Measurements from ENCODE around the gene IGF2BP2.
A peak's percentile ranks its signal among the peaks of the same experiment; 100 is the strongest.

IGF2BP2 gene

DNA sequence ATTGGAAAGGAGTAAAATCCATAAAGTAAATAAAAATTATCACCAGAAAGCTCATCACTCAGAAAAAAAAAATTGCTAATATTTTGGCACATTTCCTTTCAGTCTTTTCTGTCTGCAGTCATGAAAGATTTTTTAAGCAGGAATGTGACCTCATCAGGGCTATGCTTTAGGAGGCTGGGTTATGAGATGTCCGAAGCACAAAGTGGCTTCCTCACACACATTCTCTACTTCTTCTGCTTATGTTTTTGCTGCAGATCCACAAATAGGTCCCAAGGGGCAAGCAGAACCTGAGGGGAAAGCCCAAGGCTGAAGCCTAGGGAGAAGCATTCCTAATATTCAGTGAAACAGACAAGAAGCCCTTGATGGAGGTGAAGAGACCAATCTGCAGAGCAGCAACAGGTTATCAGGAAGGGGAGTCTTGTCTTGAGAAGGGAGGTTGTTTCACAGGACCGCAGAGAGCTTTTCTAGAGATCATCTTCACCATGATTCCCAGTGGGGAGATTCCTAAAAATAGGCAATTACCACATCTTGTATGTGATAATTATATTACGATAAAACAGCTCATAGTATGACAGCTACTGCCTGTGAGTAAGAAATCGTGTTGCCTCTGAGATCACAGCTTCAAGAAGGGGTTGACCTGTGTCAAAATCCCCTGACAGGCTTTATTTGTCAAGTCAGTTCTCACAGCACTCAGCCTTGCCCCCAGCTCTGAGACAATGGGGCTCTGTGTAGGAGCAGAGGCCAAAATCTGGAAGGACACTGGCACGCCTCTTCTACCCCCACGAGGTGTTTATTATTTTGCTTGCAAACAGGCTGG, 60.5 kb downstream of the IGF2BP2 start:
- no peak for DNase-seq

DNA sequence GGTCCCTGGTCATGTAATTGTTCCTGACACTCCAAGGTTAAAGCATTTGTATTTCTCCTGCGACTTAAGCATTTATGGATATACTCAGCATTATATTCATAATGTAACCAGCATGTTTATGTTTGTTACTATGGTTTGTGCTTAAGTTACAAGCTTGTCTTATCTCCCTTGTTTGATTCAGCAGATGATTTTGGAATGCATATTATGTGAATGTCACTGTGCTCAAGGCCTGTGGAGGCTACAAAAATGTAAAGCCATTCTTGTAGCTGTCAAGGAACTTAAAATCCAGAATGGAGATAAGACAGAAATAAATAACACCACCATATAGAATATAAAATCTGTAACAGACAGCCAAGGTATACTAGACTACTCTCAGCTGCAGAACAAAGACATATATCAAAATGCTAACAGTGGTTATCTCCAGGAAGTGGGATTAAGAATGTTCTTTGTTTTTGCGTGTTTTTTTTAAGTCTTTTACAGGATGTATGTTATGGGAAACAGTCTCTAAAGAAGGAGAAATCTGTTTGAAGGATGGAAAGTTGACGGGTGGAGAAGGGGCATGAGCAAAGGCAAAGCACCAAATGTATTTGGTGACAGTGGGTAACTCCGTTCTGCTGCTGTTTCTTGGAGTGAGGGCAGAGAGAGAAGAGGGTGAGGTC, 61.4 kb downstream of the IGF2BP2 start:
- DNase-seq: no peak

DNA sequence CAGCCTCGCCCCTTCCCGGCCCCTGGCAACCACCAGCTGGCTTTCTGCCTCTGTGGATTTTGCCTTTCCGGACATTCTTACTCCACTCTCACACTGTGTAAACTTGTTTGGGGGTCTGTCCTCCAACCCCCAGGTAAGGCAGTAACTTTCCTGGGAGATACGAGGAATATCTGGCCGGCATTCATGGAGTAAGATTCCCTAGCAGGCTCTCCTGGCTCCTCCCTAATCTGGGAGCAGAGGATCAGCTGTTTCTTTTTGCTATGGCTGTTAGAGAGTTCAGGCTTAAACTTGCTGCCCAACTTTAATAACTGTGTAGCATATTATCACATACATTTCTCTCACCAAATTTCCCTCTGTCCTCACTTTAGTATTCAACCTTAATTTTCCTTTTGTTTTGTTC, 64.3 kb downstream of the IGF2BP2 start:
- no peak for DNase-seq

DNA sequence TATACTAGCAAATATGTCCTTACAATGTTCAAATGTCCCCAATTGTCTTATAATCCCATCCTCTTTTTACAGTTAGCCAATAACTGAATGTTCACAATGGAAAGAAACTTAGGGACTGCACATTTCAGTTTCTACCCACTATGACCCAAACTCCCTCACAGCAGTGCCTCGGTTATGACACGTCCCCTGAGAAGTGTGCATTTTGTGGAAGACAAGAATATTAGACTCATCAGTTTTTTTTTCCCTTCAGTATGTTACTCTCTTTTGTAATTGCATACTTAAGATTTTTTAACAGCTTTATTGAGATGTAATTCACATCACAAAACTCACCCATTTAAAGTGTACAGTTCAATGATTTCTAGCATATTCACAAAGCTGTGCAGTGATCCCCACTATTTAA, 64.8 kb downstream of the IGF2BP2 start:
- no peak for DNase-seq

DNA sequence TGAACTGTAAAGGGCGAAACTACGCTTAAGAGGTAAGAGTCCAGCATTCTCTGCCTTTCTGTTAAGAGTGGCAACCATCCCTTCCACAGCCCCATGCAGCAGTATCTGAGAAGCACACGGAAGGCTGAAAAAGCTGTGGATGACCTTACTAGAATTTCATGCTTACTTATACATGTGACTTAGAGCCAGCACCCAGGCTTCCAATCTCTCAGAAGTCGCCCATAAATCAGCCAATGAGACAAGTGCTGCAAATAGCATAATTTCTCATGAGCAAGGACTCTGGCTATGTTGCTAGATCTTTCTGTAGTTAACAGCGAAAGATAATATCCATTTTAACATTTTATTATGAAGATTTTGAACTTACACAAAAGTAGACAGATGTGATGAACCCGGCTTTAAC, 65.3 kb downstream of the IGF2BP2 start:
- no peak for DNase-seq

DNA sequence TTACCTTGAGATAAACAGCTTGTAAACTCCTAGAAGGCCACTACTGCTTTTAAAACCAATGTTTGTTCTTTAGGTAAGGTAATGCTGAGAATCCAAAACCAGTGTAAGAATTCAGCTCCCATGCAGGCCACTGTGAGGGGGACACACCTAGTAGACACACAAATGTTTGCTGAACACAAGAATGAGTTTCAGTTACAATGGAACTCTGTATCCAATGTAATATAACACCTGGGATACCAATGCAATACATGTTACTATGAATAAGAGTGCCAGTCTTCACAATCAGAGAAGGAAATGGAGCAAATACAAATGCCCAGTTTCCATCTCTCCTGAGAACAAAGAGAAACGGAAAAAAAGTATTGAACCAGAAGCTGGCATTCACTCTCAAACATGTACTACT, 65.9 kb downstream of the IGF2BP2 start:
- DNase-seq: no peak

DNA sequence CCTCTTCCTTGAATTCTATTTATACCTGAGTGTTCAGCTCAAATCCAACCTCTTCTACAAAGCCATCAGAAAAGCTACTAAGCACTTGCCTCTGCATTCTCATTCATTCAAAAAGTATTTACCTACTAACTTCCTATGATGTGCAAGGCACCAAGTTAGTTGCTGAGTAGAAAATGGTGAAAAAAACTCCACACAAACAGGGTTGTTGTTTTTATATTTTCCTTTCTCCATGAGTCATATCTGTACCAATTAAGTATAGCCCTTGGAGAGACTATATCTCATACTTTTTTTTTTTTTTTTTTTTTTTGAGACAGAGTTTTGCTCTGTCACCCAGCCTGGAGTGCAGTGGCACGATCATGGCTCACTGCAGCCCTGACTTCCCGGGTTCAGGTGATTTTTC, 67.7 kb downstream of the IGF2BP2 start:
- no peak for DNase-seq

DNA sequence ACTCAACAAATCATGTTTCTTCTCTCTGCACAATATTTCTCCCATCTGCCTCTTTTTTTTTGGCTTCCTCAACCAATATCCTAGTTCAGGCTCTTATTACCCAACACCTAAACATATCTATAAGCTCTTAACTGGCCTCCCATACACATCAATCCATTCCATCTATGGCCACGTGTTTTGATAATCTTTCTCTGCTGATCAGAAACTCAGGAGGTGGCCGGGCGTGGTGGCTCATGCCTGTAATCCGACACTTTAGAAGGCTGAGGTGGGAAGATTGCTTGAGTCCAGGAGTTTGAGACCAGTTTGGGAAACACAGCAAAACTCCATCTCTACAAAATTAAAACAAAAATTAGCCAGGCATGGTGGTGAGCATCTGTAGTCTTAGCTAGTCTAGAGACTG, 68.4 kb downstream of the IGF2BP2 start:
- DNase-seq: no peak

DNA sequence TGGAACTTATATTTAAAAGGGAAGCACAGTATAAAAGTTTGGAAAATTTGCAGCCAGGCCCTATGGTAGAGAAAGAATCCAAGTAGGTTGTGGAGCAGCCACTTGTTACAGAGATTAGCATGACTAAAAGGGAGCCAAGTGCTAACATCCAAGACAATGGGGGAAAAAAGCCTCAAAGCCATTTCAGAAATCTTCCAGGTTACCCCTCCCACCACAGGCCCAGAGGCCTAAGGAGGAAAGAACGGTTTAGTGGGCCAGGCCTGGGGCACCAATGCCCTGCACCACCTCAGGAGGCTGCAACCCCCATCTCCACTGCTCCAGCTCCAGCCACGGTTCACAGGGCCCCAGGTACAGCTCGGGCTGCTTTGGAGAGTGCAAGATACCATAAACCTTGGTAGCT, 69.9 kb downstream of the IGF2BP2 start:
- DNase-seq: no peak

DNA sequence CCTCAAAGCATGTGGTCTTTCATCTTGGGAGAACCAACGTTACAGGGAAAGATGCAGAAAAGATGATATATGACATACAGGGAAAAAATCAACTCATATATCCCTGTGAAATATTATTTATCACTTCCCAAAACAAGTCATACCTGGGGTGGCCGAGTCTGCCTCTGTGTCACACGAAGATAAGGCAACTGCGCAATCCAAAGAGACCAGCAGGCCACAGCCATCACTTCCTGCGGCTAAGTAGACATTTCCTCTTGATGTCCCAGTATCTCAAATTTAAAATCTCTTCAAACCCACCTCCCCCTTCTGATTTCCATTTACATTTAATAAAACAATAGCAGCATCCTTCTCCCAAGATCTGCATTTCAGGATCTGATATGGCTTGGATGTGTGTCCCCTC, 71.5 kb downstream of the IGF2BP2 start:
- DNase-seq: no peak

DNA sequence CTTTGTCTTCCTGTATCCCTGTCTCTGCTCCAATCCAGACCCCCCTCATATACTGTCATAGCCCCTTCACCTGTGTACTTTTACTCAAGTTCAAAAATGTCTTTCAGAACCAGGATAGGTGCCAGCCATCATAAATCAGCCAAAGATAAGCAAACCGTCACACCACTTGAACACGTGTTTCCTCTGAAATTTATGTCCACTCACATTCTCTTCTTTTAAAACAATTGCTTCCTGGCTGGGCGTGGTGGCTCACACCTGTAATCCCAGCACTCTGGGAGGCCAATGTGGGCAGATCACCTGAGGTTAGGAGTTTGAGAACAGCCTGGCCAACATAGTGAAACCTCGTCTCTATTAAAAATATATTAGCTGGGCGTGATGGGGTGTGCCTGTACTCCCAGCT, 74.1 kb downstream of the IGF2BP2 start:
- no peak for DNase-seq

DNA sequence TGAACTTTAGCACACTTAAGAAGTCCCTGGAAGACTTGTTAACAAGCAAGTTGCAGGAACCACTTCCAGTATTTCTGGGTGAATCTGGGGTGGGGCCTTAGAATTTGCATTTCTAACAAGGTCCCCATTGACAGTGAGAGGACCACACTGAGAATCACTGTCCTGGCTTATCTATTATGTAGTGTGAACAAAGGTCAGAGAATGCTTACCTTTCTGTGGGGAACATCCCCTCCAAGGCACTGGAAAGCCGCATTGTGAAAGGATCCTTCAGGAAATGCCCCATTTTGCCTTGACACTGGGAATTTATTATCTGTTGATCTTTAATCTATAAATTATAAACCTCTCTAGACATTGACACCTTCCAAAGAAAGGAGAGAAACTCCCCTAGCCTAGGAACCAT, 74.8 kb downstream of the IGF2BP2 start:
- DNase-seq: no peak

DNA sequence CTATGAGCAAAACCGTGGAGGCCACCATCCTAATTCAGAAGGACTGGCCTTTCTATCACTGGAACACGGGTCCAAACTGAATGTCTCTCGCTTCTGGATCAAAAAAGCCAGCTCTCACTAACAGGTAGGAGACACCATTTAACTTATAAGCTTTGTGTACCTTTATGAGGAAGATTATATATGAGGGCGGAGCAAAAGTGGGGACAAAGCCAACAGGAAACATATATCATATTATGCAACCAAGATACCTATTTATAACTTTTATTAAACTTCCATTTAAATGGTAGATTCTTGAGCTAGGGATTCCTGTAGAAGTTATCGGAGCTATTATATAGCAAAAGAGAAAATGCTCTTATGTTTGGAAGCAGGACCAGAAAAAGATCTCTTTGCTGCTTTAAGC, 78.4 kb downstream of the IGF2BP2 start:
- no peak for DNase-seq

DNA sequence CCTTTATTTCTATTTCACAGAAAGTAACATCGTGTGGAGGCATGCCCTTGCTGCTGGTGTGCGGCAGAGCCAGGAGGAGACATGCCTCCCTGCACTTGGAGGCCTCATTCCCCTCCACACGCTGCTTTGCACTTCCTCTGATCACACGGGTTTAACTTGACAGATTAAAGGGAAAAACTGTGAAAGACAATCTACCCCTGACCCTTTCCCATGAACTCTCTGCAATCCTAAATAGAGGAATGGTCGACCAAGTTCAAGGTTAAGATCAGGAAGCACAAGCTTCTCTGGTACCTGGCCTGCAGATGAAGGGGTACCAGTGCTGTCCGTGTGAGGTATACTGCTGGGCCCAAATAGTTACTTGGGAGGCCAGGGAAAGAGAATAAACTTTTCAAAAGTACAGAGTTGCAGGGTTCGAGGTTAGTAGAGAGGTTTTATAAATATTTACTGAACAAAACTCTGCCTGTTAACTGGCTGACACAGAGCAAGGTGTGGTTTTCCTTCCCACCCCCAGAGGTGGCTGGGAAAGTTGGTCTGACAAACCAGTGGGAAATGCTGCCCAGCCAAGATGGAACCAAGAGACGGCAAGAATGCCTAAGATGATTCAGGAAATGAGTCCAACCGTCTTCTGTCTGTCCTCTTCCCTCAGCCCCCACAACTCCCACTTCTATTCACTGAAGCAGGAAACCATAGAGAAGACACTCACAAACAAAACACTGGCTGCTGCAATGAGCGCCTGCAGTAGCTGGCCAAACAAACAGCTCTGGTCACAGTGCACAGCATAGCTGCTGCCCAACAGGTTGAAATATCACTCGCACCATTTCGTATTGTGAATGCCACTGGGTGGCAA, 79.6 kb downstream of the IGF2BP2 start:
- no peak for DNase-seq

DNA sequence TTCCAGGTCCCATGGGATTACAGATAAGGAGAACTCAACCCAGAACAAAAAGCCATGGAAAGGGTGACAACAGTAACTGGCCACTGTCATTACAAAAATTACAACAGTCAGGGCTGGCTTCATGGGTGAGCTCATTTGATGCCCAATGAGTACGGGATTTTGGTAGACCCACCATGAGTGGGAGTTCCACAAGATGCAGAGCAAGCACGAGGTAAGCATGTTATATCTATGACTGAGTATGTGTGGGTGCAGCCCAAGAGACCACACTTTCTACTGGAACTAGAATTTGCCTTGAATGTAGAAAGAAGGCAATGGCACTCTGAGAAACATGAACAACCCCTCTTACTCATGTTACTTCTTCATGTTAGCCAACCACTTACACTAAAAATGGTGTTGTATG, 83.3 kb downstream of the IGF2BP2 start:
- DNase-seq: no peak

DNA sequence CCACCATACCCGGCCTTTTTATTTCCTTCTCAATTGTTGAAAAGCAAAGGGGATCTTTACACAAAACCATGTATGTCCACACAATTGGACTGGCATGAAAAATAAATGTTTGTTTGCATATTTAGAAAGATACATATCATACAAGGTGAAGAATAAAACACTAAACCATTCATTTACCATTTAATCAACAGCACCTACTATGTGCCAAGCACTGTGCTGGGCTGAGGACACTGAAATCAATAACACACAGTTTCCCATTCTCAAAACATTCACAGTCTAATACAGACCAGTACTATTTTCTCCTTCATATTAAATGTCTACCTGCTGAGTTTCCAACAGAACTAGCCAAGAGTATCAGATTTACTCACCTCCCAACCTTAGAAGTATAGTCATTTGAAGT, 84.7 kb downstream of the IGF2BP2 start:
- no peak for DNase-seq

DNA sequence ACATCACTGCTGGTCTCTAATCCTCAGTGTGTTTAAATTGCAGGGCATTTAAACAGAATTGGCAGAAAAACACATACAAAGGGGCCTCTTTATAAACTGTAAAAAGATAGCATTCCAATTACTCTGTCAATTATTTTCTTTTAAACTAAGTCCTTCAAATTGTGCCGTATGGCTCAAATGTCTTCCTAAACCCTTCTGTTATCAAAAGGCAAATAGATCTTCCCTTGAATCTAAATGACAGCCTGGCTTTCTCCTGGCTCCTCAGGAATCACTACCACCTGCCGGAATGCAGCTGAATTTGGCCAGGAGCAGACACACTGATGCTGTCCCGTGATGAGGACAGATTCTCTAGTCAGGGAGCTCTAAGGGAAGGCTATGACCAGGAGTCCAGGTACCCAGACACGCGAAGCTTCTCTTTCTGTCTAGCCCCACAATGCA, 85.6 kb downstream of the IGF2BP2 start:
- DNase-seq: no peak

DNA sequence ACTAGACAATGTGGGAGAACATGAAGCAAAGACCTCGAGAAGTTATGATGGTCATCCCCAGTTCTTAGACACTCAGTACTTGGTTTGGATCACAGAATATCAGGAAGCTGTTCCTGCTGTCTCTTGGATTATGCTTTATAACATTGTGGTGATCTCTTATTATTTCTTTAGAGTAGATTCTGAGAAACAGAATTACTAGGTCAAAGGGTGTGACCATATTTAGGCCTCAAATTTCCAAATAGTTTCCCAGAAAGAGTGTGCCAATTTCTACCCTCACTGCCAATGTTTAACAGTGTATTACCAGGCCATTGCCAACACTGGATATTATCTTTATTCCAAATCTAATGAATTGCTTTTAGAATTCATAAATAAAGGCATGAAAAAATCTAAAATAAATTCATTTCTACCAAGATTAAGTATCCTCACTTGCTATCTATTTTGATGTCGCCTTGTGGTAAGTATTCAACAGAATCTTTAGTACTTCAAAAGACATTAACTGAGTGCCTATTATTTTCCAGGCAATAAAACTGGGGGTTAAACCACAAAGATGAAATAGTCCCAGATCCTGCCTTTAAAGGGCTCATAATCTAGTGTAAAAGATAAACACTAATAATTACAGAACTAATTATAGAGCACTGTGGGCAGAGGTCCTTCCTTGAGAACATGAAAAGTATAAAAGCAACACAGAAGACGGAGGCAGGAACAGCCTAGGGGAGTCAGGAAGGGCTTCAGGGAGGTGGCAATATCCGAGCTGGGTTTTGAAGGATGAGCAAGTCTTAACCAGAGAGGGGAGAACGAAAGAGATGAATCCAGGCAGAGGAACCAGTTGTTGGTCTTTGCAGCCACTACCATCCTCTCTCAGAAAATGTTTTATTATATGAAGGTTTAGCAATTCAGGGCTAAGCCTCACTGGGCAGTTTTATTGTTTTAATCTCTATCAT, 86.8 kb downstream of the IGF2BP2 start:
- no peak for DNase-seq

DNA sequence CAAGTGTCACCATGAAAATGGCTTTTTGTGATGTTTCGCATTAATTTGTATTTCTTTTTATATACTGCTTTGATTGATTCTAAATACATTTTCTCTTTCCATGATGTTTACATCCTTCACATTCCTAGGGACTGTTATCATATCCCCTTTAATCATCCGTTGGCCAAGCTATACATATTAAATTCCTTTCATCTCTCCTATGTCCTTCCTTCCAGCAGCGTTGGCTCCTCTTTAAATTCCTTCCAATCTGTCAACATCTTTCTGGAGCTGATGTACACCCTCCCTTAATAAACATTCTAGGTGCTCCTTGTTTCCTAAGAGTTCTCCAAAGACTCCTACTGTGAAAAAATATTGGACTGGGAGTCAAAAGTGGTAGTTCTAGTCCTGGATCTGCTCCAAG, 87.8 kb downstream of the IGF2BP2 start:
- DNase-seq: no peak

DNA sequence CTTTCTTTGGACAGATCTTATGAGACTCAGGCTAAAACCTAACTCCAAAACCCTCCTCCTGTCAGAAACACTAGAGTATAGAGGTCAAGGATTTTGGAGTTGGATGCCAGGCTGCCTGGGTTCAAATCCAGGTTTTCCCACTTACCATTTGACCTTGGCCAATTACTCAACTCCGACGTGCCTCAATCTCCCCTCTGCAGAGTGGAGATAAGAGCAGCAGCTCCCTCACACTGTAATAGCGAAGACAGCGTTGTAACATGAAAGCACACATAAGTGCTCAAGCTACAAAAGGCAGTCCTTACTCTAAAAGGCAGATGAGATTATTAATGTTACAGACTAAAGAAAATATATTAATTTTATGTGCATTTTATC, 90.1 kb downstream of the IGF2BP2 start:
- DNase-seq: no peak

DNA sequence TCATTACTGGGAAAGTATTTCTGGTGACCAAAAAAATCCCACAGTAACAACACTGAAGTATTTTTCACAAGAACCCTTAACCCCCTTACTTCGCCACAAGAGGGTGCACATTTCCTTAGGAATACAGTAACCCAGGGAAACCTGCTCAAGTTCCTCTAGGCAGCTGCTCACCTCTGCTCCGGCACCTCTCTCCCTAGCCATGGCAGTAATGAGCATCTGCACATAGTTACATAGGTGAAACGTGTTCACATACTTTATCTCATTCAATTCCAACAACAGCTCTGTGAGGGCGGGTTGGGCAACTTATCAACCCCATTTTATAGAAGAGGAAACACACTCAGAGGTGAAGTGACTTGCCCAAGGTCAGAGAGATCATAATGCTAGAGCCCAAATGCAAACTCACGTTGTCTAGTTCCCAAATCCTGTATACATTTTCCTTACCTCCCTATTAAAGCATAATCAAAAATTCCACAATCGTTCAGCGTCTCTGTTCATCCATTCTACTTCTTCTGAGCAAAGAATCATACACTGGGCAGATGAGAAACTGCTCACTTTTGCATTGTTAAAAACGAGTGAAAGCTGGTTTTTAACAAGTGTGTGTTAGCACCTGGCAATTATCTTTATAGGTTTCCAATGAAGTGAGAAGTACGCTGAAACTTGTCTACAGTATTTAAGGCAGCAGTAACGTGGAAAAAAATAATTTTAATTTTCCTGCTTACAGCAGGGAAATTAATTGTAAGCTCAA, 90.7 kb downstream of the IGF2BP2 start:
- DNase-seq: peak; percentile 81

DNA sequence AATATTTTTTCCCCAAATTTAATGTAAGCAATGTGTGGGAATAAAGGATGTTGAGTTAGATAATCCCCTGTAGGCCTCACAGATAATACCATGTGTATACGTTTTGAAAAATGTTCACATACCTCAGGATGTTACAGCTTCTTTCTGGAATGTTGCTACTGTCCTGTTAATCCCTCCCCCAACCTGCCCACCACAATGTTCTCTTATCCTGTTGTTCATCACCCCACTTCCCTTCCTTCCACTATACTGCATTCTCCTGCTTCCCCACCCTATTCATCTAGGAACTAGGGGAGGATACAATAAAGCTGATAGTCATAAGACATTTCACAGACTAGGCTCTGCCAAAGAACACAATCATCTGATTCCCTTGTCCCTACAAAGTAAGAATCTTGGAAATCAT, 92.1 kb downstream of the IGF2BP2 start:
- no peak for DNase-seq

Measured in NCI-H2227 treated with DMSO at 0.1 percent for 48 hours (cell line).